ENCODE results near the gene SLIT3.

DNA sequence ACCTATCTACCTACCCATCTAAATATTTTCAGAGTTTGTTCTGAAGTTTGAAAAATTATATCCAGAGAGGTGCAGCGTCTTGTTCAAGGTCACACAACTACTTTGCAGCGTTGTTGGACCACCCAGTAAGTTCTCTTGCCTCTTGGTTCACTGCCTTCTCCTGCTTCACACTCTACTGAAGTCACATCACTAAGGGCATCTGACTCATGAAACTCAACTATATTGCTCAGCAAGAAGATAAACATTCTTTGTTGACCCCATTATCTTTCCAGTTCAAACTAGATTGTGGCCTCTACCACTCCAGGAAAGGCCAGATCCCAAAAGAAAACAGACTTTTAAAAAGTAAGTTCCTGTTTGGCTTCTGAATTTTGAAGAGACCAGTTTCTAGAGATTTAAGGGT is 326.9 kb downstream of the SLIT3 start:
- no peak for TF ChIP-seq CTCF (IDR thresholded peaks at IDR 0.05)
- no peak for TF ChIP-seq POLR2A (IDR thresholded peaks at IDR 0.05)
